ENCODE measurements around the gene SERINC2. TPM values are rescaled to one million over a fixed set of nuclear protein-coding genes. Genes with fewer than 3 reads are reported as not detected.

Gene SERINC2
- total and polyA plus RNA-seq, 10 of the 15 experiments (the other 5 are each of a cell fraction or from before 2014, with no cell fraction given), result 0.02 to 9.4 (median 0.50) TPM

DNA sequence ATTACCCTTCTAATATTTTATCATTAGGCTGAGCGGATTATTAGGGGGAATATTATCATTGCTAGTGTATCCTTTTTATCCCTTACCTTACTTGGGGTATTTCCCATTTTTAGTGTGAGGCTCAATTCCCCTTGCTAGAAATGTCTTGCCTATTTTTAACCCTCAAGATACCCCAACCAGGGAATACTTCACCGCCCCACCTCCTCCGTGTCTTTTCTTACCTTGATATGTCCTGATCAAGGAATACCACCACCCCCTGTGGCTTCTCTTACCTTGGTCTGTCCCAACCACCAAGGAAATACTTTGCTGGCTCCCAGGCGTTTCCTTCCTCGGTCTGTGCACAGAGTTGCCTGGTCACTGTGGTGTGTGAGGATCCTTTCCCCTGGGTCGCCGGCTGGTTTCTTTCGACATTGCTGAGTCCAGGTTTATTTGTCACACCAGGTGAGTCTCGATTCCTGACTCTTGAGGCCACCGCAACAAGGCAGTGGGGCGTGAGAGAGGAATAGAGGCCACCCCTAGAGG, 57.8 kb downstream of the SERINC2 start:
- Histone ChIP-seq H3K4me3 (no peak overlapping the region), H2AFZ (ENCODE audit: control insufficient read depth, low read depth, low read length) (no peak overlapping the region), H3K27ac (ENCODE audit: control insufficient read depth, insufficient read depth) (no peak overlapping the region), H3K4me1 (ENCODE audit: control insufficient read depth, insufficient read depth, low read length) (no peaks in the 10 kb centered on the region), H3K9me3 (replicated peaks; ENCODE audit: control insufficient read depth, insufficient read depth, low read length) (peaks cover 6% of the 10 kb centered on the region), H3K79me2 (ENCODE audit: control insufficient read depth, insufficient read depth, low read length) (no peaks in the 10 kb centered on the region), H3K27me3 (replicated peaks in 1 of 2; ENCODE audit: control insufficient read depth in 2 of 2, insufficient read depth in 2 of 2, low read length in 1 of 2) (no peaks in the 10 kb centered on the region), H3K36me3 (ENCODE audit: control insufficient read depth in 2 of 2, insufficient read depth in 2 of 2, low read length in 1 of 2) (no peaks in the 10 kb centered on the region), H4K20me1 (ENCODE audit: control insufficient read depth, insufficient read depth) (no peaks in the 10 kb centered on the region), H3K4me2 (ENCODE audit: control insufficient read depth, insufficient read depth) (no peak overlapping the region), H3K9ac (ENCODE audit: control insufficient read depth, insufficient read depth, low read length) (no peak overlapping the region)
- DNase-seq (ENCODE audit: low read depth, low spot score) (no peak), FAIRE-seq (no peak), ATAC-seq (no peak)
- BruUV-seq (replicated peaks), result no TSS peak
- CTCF ChIA-PET, result interaction anchor here (0.7 kb wide), 1 partner anchor 20 kb away, joined by 3 read pairs; no protein-coding TSS in a partner anchor
- intact Hi-C loops (cut with micrococcal nuclease; ENCODE audit: unreplicated experiment) (no loop called here), in situ Hi-C loops (cut with MboI) (no loop called here)
- SMC1A ChIA-PET (ENCODE audit: uncharacterized antibody, unreplicated experiment), result interaction anchor here (0.9 to 2.0 kb wide), 3 partner anchors 23 to 69 kb away, joined by 4 to 6 read pairs (median 4); no protein-coding TSS in a partner anchor
- POLR2A ChIA-PET, result no interaction called here
- RAD21 ChIA-PET (ENCODE audit: unreplicated experiment), result interaction anchor here (1.0 kb wide), 1 partner anchor 78 kb away, joined by 3 read pairs; no protein-coding TSS in a partner anchor
- WGBS (ENCODE audit: insufficient coverage, insufficient replicate concordance, low lambda C conversion rate, missing lambda C conversion rate), result 73% methylated on average over 11 of the region's 11 CpGs
- TF ChIP-seq RFX5 (IDR thresholded peaks at IDR 0.05; ENCODE audit: low read depth, low read length) (no peak), ZZZ3 (IDR thresholded peaks at IDR 0.05; ENCODE audit: control insufficient read depth, insufficient read length, low read depth) (no peak), RB1 (IDR thresholded peaks at IDR 0.05; ENCODE audit: borderline replicate concordance) (no peak), HDAC6 (IDR thresholded peaks at IDR 0.05; ENCODE audit: unreplicated experiment) (no peak), NRF1 (conservative IDR thresholded peaks at IDR 0.05; ENCODE audit: low read depth, low read length) (no peak), BRCA1 (IDR thresholded peaks at IDR 0.05; ENCODE audit: low read depth, low read length) (no peak), TCF3 (IDR thresholded peaks at IDR 0.05; ENCODE audit: borderline replicate concordance, insufficient read depth, low read depth, low read length) (no peak), TCF12 (IDR thresholded peaks at IDR 0.05; ENCODE audit: low read depth, low read length) (no peak), NFYB (IDR thresholded peaks at IDR 0.05; ENCODE audit: insufficient read depth, low read depth, low read length) (no peak), SREBF1 (IDR thresholded peaks at IDR 0.05; ENCODE audit: low read length) (no peak), SPI1 (IDR thresholded peaks at IDR 0.05; ENCODE audit: borderline replicate concordance, insufficient read depth, low read depth, low read length) (no peak)
- TF ChIP-seq, protein P1, sequence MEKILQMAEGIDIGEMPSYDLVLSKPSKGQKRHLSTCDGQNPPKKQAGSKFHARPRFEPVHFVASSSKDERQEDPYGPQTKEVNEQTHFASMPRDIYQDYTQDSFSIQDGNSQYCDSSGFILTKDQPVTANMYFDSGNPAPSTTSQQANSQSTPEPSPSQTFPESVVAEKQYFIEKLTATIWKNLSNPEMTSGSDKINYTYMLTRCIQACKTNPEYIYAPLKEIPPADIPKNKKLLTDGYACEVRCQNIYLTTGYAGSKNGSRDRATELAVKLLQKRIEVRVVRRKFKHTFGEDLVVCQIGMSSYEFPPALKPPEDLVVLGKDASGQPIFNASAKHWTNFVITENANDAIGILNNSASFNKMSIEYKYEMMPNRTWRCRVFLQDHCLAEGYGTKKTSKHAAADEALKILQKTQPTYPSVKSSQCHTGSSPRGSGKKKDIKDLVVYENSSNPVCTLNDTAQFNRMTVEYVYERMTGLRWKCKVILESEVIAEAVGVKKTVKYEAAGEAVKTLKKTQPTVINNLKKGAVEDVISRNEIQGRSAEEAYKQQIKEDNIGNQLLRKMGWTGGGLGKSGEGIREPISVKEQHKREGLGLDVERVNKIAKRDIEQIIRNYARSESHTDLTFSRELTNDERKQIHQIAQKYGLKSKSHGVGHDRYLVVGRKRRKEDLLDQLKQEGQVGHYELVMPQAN (conservative IDR thresholded peaks at IDR 0.05), result no peak
- TF ChIP-seq, protein P2, sequence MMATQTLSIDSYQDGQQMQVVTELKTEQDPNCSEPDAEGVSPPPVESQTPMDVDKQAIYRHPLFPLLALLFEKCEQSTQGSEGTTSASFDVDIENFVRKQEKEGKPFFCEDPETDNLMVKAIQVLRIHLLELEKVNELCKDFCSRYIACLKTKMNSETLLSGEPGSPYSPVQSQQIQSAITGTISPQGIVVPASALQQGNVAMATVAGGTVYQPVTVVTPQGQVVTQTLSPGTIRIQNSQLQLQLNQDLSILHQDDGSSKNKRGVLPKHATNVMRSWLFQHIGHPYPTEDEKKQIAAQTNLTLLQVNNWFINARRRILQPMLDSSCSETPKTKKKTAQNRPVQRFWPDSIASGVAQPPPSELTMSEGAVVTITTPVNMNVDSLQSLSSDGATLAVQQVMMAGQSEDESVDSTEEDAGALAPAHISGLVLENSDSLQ (IDR thresholded peaks at IDR 0.05), result no peak
- TF ChIP-seq, protein P3, sequence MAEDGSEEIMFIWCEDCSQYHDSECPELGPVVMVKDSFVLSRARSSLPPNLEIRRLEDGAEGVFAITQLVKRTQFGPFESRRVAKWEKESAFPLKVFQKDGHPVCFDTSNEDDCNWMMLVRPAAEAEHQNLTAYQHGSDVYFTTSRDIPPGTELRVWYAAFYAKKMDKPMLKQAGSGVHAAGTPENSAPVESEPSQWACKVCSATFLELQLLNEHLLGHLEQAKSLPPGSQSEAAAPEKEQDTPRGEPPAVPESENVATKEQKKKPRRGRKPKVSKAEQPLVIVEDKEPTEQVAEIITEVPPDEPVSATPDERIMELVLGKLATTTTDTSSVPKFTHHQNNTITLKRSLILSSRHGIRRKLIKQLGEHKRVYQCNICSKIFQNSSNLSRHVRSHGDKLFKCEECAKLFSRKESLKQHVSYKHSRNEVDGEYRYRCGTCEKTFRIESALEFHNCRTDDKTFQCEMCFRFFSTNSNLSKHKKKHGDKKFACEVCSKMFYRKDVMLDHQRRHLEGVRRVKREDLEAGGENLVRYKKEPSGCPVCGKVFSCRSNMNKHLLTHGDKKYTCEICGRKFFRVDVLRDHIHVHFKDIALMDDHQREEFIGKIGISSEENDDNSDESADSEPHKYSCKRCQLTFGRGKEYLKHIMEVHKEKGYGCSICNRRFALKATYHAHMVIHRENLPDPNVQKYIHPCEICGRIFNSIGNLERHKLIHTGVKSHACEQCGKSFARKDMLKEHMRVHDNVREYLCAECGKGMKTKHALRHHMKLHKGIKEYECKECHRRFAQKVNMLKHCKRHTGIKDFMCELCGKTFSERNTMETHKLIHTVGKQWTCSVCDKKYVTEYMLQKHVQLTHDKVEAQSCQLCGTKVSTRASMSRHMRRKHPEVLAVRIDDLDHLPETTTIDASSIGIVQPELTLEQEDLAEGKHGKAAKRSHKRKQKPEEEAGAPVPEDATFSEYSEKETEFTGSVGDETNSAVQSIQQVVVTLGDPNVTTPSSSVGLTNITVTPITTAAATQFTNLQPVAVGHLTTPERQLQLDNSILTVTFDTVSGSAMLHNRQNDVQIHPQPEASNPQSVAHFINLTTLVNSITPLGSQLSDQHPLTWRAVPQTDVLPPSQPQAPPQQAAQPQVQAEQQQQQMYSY (CRISPR knock-in tag; IDR thresholded peaks at IDR 0.05), result no peak
- TF ChIP-seq, protein P4, sequence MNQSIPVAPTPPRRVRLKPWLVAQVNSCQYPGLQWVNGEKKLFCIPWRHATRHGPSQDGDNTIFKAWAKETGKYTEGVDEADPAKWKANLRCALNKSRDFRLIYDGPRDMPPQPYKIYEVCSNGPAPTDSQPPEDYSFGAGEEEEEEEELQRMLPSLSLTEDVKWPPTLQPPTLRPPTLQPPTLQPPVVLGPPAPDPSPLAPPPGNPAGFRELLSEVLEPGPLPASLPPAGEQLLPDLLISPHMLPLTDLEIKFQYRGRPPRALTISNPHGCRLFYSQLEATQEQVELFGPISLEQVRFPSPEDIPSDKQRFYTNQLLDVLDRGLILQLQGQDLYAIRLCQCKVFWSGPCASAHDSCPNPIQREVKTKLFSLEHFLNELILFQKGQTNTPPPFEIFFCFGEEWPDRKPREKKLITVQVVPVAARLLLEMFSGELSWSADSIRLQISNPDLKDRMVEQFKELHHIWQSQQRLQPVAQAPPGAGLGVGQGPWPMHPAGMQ (IDR thresholded peaks at IDR 0.05; ENCODE audit: borderline replicate concordance), result no peak
